HG03175 (cell line): Measurements from ENCODE around the gene PET100.
A peak's percentile ranks its signal among the peaks of the same experiment; 100 is the strongest.

Source experiments
- ATAC-seq: cut with Tn5 transposase; IDR thresholded peaks from one replicate; pipeline ENCODE4 v1.9.1; 2021; ENCODE audit warnings: mild to moderate bottlenecking, moderate library complexity; ENCODE audit not compliant: unreplicated experiment

The PET100 gene, protein sequence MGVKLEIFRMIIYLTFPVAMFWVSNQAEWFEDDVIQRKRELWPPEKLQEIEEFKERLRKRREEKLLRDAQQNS

DNA sequence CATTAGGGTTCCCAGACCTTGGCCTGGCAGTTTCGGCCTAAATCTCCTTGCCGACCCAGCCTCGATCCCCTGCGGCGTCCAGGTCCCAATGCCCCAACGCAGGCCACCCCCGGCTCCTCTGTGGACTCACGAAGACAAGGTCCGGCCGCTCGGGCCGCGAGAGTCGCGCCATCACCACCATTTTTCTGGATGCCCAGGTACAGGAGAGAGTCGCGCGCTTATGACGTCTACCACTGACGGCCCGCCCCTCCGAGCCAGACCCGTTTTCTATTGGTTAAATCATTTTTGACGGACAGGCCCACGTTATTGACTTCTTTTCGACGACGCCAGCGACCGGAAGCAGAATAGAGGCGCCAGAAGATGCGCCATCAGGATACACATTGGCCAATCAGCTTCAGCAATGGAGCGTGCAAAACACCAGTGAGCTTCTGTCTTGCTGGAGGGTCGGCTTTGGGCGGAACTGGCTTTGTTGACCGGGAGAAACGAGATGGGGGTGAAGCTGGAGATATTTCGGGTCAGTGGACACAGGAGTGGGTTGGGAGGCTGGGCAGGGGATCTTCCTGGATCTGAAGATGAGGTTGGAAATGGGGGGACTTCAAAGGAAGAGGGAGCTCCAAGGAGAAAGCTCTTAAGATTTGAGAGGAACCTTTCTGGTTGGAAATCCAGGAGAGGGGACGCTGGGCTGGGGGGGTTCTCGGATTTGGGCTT is at the start of gene PET100, which contains the start of gene XAB2:
PET100 (plus strand) TSS at position 447 of the 708 bp plus-strand sequence; CDS start at position 488, 41 bp downstream.
XAB2 (minus strand) TSS at position 199 of the 708 bp plus-strand sequence; CDS start at position 181, 18 bp downstream.
- ATAC-seq = peak; percentile 97

DNA sequence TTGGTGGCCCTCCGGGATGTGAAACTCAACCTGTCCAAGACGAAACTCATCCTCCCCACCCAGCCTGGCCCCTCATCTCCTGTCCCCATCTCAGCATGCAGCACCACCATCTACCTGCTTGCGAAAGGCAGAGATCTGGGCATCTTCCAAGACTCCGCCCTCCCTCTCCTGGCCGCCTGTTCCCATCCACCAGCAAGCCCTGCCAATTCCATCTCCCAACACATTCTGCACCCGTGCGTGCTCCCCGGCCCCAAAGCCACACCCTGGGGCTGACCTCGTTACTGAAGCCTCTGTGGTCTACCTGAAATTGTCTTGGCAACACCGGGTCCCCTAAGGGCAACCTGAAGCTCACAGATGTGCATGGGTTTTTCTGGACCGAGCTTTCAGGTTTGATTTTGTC is 47.1 kb upstream of the PET100 start:
- ATAC-seq = no peak

DNA sequence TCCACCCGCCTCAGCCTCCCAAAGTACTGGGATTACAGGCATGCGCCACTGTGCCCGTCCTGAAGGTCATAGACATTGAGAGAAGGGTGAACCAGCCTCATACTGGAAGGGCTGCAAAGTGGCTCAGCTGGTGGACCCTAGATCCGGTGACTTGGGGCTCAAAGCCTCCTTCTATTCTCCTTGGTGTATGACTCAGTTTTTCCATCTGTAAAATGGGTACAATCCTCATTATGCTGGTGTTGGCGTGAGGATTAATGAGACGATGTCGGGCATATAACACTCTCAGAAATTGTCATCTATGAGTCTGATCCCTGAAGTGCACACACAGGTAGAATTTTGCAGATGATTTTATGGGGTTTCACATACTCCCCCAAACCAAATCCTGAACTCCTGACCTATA is 39.8 kb upstream of the PET100 start:
- ATAC-seq = no peak

DNA sequence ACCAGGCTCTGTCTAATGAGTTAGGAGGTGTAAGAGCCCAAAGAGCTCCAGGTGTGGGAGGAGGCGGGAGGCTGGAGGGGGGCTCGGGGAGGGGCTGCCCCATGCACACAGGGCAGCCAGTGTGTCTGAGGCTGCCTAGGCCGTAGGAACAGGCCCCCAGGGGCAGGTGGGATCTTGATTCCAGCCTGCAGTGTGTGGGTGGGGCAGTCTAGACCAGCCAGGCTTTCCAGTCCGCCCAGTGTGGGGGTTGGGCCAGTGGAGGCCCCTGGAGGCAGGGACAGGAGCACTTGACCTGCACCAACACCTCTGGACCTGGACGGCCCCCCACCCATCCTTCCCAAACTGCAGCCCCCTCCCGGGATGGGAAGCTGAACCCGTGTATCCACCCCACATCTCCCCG is 39.3 kb upstream of the PET100 start:
- no peak for ATAC-seq

DNA sequence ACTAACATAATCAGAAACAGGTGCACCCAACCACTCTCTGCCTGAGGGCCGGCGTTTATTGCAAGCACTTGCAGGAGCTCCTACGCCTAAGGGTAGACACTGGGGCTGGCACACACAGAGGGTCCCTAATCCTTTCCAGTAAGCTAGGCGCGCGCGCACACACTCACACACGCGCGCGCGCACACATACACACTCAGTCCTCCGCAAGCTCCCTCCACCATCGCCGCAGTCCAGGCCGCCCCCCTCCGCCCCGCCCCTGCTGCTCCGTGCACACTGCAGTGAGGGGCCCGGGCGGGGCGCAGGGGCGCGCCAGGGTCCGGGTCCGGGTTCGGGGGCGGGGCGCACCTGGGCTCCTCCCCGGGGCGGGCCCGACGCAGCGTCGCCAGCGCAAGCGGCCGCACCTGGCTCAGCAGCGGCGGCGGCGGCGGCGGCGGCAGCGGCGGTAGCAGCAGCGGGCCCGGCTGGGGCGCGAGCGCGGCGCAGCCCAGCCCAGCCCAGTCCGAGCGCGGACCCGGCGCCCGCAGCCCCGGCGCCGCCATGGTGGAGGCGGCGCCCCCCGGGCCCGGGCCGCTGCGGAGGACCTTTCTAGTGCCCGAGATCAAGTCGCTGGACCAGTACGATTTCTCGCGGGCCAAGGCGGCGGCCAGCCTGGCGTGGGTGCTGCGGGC is 34.0 kb upstream of the PET100 start, which contains the start of gene CAMSAP3:
CAMSAP3 (plus strand) TSS at position 398 of the 668 bp plus-strand sequence; CDS start at position 538, 140 bp downstream.
- ATAC-seq = no peak

DNA sequence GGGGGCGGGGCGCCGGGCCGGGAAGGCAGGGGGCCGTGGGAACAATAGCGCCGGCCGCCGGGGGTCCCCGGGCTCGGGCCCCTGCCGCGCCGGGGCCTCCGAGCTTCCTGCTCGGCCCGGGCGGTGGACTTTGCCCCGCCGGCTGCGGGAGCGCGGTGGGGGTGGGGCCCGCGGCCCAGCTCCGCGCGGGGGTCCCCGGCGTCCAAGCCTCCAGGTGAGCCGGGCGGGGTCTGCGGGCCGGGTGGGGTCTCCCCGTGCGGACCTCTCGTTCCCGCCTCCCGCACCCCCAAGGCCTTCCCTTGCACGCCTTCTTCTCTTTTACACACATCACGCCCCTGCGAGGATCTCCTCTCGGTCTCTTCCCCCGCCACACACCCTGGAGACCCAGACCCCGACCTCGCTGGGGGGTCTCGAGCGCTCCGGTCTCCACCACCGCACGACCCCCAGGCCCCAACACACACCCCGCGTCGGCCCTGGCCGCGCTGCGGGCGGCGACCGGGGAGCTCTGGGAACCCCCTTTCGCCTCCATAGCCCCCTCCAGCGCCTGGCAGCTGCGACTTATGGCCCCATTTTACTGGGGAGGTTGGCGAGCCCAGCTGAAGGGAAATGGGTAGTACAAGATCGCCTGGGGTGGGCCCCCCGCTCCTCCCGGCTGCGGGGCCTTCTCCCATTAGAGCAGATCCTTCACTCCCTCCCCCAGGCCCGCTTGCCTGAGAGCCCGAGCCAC is 33.2 kb upstream of the PET100 start:
- ATAC-seq = no peak

DNA sequence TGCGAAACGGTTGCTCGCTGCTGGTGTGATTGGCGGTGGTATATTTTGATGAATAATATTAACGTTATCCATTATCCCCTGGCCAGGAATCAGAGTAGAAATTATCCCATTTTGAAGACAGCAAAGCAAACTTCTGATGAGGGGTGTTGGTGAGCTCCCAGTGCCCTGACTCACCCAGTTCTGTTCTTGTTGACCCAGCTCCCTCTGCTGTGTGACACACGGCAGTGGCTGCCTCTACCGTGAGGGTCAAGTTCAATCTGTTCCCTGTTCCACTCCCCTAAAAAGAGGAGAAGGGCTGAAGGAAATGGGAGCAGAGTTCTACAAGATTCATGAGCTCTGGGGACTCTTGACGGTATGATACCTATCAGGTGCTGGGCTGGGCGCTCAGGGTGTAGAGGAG is 31.9 kb upstream of the PET100 start:
- no peak for ATAC-seq

DNA sequence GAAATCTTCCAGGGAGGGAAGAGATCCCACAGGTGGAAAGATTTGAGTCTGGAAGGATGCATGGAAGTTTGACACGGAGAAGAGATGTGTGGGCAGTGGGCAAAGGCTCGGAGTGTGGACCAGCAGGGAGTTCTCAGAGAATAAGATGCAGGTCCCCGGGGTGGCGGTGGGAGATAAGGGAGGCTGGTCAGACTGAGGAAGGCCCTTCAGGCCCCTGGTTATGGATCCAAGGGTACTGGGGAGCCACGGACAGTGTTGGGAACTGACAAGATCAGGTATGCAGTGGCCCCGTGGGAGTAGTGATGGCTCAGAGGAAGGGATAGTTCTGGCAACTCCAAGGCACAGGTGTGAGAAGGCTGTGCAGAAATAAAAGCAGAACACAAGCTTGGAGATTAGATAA is 31.4 kb upstream of the PET100 start:
- no peak for ATAC-seq

DNA sequence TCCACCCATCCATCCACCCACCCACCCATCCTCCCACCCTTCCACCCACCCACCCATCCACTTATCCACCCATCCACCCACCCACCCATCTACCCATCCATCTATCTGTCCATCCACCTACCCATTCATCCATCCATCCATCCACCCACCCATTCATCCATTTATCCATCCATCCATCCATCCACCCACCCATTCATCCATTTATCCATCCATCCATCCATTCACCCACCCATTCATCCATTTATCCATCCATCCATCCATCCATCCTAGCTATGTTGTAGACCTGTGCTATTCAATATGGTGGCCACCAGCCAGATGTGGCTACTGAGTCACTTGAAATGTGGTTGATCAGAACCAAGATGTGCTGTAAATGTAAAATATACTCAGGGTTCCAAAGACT is 28.9 kb upstream of the PET100 start:
- ATAC-seq = no peak

DNA sequence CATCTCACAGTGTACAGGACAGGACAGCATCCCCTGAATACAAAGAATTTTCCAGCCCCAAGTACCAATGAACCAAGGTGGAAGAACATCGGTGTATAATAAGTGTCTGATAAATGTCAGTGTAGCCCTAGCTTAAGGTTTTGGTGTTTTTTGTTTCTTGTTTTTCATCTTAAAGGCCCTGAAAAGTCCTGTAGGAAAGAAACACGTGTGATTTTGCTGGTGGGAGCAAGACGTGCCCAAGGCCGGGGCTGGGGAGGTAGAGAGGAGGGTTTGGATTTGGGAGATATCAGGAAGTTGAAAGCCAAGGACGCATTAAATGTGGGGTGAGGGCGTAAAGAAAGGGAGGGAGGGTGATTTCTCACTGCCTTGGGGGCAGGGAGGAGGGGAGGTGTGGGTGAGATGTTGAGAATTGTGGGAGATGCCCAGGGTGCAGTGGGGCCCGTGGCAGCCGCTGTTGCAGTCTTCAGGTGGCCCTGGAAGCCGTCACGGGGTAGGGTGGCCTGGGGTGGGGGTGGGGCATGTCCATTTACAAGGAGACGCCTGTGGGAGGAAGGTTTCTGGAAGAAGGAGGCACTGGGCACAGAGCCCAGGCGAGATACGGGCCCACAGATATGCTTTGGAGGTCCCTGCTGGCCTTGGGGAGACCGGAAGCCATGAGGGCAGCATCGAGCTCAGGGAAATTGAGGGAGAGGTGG is 27.2 kb upstream of the PET100 start:
- ATAC-seq = no peak

DNA sequence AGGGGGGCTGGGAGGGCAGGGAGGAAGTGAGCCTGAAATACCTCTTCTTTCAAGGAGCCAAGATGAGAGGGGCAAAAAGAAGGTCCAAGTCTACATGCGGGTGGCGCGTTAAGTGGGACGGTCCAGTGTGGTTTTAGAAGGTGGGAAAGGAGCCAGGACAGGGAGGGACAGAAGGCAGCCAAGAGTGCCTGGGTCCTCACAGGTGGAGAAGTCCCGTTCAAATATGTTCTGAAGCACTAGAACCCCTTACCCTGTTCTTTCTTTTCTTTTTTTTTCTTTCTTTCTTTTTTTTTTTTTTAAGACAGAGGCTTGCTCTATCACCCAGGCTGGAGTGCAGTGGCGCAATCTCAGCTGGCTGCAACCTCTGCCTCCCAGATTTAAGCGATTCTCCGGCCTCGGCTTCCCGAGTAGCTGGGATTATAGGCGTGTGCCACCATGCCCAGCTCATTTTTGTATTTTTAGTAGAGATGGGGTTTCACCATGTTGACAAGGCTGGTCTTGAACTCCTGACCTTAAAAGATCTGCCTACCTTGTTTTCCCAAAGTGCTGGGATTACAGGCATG is 26.6 kb upstream of the PET100 start:
- no peak for ATAC-seq

DNA sequence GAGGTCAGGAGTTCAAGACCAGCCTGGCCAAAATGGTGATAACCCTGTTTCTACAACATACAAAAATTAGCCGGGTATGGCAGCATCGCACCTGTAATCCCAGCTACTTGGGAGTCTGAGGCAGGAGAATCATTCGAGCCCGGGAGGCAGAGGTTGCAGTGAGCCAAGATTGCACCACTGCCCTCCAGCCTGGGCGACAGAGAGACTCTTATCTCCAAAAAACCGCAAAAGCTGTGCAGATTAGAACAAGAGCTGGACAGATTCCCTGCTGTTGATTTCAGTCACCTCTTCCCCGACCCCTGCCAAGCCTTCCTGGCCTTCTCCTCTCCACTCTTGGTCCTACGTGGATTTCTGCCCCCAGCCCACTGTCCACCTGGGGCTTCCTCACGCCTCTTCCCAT is 25.7 kb upstream of the PET100 start:
- ATAC-seq = no peak

DNA sequence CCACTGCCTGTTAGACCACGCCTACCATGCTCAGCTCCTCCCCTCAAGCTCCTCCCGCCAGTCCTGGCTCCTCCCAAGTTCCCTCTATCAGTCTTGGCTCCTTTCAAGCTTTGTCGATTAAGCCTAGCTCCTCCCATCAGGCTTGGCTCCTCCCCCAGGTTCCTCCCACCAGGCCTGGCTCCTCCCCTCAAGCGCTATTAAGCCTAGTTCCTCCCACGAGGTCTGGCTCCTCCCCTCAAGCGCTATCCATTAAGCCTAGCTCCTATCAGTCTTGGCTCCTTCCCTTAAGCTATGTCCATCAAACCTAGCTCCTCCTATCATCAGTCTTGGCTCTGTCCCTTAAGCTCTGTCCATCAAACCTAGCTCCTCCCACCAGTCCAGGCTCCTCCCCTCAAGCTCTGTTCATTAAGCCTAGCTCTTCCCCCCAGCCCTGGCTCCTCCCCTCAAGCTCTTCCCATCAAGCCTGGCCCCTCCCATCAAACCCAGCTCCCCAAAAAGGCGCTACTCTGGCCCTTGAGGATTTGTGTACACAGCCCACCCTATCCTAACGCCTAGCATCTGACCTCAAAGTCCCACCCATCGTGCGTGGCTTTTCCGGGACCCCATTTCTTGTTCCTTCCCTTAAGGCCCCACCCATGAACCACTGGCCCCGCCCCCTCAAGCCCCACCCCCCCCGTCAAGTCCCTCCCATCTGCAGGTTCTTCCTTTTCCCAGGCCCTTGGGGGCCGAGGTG is 23.9 kb upstream of the PET100 start:
- ATAC-seq = no peak

DNA sequence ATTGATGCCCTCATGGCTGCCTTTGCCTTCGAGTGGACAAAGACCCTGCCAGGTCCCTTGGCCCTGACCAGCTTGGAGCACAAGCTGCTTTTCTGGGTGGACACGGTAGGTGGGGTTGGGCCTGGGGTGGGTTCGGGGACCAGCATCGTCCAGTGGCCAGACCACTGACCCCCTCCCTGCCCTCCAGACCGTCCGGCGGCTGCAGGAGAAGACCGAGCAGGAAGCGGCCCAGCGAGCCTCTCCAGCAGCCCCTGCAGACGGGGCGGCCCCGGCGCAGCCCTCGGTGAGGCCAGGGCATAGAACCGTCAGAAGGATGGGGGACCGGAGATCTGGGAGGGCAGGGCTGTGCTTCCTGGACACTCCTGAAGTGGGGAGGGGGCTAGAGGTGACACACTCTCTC is 23.3 kb upstream of the PET100 start:
- no peak for ATAC-seq

DNA sequence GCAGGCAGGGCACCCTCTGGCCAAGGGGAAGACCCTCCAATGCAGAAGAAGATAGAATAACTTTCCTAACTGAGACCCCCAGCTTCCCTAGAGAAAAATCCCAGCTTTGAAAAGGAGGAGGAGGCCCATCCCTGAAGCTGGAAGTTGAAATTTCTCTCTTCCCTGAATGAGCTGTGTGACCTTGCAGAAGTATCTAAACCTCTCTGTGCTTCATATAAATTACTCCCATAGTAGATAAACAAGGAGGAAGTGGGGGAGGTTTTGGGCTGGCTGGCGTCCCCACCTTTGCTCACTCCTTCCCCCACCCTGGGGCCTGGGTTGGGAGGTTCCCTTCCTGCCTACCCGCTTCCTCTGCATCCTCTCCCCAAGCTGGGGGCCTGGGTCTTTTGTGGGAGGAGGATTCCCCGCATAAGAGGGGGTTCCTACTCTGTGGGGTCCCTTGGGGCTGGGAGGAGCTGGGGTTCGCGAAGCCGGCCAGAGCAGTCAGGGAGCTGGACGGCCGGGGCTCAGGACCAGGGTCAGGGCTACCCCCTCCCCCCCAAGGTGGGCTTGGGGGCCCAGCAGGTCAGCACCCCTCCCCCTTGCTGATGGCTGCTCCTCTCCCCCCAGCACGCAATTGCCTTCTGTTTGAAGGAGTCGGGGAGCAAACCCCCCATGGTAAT is 22.2 kb upstream of the PET100 start:
- no peak for ATAC-seq

DNA sequence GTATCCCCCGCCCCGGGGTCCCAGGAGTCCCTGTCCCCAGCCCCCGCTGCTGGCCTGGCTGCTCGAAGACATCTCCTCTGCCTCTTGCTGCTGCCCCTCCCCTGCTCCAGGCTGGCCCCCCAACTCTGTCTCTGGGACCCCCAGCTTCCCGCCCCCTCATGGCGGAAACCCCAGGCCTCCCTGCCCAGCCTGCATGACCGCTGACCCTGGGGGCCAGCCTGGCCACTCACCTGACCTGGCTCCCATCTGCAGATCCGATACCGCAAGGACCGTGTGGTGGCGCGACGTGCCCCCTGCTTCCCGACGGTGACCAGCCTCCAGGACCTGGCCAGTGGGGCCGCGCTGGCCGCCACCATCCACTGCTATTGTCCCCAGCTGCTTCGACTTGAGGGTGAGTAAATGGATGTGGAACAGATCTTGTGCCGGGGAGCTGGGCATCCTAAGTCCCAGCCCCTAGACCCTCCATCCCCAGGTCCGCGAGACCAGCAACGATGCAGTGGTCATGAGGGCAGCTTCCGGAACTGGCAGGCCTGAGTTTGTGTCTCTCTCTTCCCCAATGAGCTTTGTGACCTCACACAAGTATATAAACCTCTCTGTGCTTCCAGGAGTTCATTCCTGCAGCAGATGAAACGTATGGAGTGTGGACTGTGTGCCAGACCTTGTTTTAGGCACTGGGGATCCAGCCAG is 21.6 kb upstream of the PET100 start:
- ATAC-seq = no peak

DNA sequence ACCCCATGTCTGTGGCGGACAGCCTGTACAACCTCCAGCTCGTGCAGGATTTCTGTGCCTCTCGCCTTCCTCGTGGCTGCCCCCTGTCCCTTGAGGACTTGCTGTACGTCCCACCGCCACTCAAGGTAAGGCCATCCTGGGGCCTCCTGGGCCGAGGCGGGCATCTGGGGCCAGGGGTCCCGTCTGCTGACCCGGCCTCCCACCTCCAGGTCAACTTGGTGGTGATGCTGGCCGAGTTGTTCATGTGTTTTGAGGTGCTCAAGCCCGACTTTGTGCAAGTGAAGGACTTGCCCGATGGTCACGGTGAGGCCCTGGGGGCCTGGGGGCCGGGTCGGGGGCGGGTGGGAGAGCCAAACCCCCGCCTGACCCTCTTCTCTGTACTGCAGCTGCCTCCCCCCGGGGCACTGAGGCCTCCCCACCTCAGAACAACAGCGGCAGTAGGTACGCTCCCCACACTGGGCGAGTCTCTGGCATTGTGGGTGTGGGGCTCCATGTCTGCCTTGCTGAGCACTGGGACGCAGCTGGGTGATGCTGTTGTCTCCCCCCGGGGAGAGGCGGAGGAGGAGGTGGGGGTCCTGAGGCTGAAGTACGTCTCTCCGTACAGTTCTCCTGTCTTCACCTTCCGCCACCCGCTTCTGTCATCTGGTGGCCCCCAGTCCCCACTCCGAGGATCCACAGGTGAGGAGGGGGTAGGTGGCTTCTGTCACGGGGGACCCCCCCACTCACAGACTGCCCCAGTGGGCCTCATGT is 18.9 kb upstream of the PET100 start:
- ATAC-seq = no peak
